Loucy (cell line): ENCODE results near the gene RNU5D-1.

Source experiments
- H2AFZ ChIP-seq: fragments of 200-600 bp; sonication (generic); 2 replicates; pipeline ENCODE4 v1.6.0; 2016; ENCODE audit warnings: antibody characterized with exemption, mild to moderate bottlenecking, low read length, moderate library complexity
- H3F3A ChIP-seq: fragments of 200-600 bp; 2 replicates; pipeline ENCODE4 v1.6.0; 2016; ENCODE audit warnings: antibody characterized with exemption, low read depth, mild to moderate bottlenecking
- H3K27me3 ChIP-seq: fragments of 200-600 bp; sonication (generic); 2 replicates; pipeline ENCODE4 v1.6.1; 2014; ENCODE audit warnings: low read length, mild to moderate bottlenecking; ENCODE audit not compliant: insufficient read depth, poor library complexity, severe bottlenecking
- H3K36me3 ChIP-seq: fragments of 200-600 bp; sonication (generic); 2 replicates; pipeline ENCODE4 v1.6.1; 2016; ENCODE audit warnings: low read length; ENCODE audit not compliant: insufficient read depth
- H3K4me1 ChIP-seq: fragments of 200-600 bp; sonication (generic); 2 replicates; pipeline ENCODE4 v1.5.1; 2014; ENCODE audit warnings: low read length, mild to moderate bottlenecking; ENCODE audit not compliant: insufficient read depth, poor library complexity, severe bottlenecking
- H3K4me2 ChIP-seq: fragments of 200-600 bp; sonication (generic); 2 replicates; pipeline ENCODE4 v1.6.0; 2014; ENCODE audit warnings: antibody characterized with exemption, low read length, low read depth, mild to moderate bottlenecking; ENCODE audit not compliant: poor library complexity, severe bottlenecking
- H3K4me3 ChIP-seq: fragments of 200-600 bp; sonication (generic); 2 replicates; pipeline ENCODE4 v1.5.1; 2014; ENCODE audit warnings: low read length, mild to moderate bottlenecking, mixed read lengths; ENCODE audit not compliant: poor library complexity, severe bottlenecking
- H3K79me2 ChIP-seq: fragments of 200-600 bp; sonication (generic); 2 replicates; pipeline ENCODE4 v1.6.1; 2014; ENCODE audit warnings: low read length; ENCODE audit not compliant: insufficient read depth
- H3K9ac ChIP-seq: fragments of 200-600 bp; sonication (generic); 2 replicates; pipeline ENCODE4 v1.6.0; 2014; ENCODE audit warnings: mild to moderate bottlenecking, low read depth, low read length, moderate library complexity; ENCODE audit not compliant: poor library complexity, severe bottlenecking
- H3K9me2 ChIP-seq: fragments of 200-600 bp; sonication (generic); replicated peaks from 2 replicates; pipeline ENCODE4 v1.6.1; 2016; ENCODE audit warnings: low read depth, low read length, mixed read lengths
- H3K9me3 ChIP-seq: fragments of 200-600 bp; sonication (generic); 2 replicates; pipeline ENCODE4 v1.6.1; 2014; ENCODE audit warnings: mild to moderate bottlenecking, antibody characterized with exemption, low read length, low read depth; ENCODE audit not compliant: insufficient read depth
- H4K20me1 ChIP-seq: fragments of 200-600 bp; sonication (generic); 2 replicates; pipeline ENCODE4 v1.6.0; 2014; ENCODE audit warnings: antibody characterized with exemption, low read length, mild to moderate bottlenecking; ENCODE audit not compliant: insufficient read depth, poor library complexity, severe bottlenecking
- EZH2phosphoT487 ChIP-seq: fragments of 200-600 bp; IDR thresholded peaks from 2 replicates; pipeline ENCODE4 v1.6.1; 2018; ENCODE audit warnings: antibody characterized with exemption, mild to moderate bottlenecking, moderate library complexity, borderline replicate concordance
- TF ChIP-seq, protein P1 (sequence below): fragments of 200-600 bp; sonication (generic); conservative IDR thresholded peaks from 2 replicates; pipeline ENCODE4 v1.5.1; 2014; ENCODE audit warnings: mild to moderate bottlenecking, antibody characterized with exemption, low read length

Gene RNU5D-1

GRCh38 chr1:44693159-44693558, 37.8 kb downstream of the RNU5D-1 start:
- Histone ChIP-seq H3K9me2 (no peaks in the 10 kb centered on the region), H3K36me3 (no peaks in the 10 kb centered on the region), H3K4me1 (peaks cover 6% of the 10 kb centered on the region), H3K9me3 (no peaks in the 10 kb centered on the region), H3K9ac (no peak overlapping the region), H3K4me3 (no peak overlapping the region), H3K79me2 (no peaks in the 10 kb centered on the region), H3K4me2 (no peak overlapping the region), H3F3A (no peaks in the 10 kb centered on the region), H2AFZ (no peak overlapping the region), H4K20me1 (no peaks in the 10 kb centered on the region), H3K27me3 (no peaks in the 10 kb centered on the region)
- TF ChIP-seq, protein P1, sequence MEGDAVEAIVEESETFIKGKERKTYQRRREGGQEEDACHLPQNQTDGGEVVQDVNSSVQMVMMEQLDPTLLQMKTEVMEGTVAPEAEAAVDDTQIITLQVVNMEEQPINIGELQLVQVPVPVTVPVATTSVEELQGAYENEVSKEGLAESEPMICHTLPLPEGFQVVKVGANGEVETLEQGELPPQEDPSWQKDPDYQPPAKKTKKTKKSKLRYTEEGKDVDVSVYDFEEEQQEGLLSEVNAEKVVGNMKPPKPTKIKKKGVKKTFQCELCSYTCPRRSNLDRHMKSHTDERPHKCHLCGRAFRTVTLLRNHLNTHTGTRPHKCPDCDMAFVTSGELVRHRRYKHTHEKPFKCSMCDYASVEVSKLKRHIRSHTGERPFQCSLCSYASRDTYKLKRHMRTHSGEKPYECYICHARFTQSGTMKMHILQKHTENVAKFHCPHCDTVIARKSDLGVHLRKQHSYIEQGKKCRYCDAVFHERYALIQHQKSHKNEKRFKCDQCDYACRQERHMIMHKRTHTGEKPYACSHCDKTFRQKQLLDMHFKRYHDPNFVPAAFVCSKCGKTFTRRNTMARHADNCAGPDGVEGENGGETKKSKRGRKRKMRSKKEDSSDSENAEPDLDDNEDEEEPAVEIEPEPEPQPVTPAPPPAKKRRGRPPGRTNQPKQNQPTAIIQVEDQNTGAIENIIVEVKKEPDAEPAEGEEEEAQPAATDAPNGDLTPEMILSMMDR = no peak
- no peak for TF ChIP-seq EZH2phosphoT487

DNA sequence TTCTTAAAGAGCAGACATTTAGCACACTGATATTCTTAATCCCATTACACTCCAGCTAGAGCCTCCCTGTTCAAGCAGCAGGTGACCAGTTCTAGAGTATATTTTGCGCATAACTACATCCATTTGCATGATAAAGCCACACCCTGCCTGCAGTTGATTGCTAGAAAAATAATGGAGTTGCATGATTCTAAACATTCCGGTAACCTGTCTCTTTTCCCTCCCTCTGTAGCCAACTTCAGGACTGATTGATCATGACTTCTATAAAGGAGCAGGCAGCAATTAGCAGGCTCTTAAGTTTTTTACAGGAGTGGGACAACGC, 41.6 kb downstream of the RNU5D-1 start:
- no peak overlapping the region for H3K4me2 ChIP-seq
- H3F3A ChIP-seq = no peaks in the 10 kb centered on the region
- no peaks in the 10 kb centered on the region for H3K9me2 ChIP-seq
- no peak overlapping the region for H3K9ac ChIP-seq
- TF ChIP-seq, protein P1 = no peak
- TF ChIP-seq EZH2phosphoT487 = no peak
- no peaks in the 10 kb centered on the region for H3K9me3 ChIP-seq
- H3K36me3 ChIP-seq = no peaks in the 10 kb centered on the region
- no peaks in the 10 kb centered on the region for H3K27me3 ChIP-seq
- H3K4me3 ChIP-seq = no peak overlapping the region
- H4K20me1 ChIP-seq = no peaks in the 10 kb centered on the region
- H2AFZ ChIP-seq = no peak overlapping the region
- H3K4me1 ChIP-seq = peaks cover 7% of the 10 kb centered on the region
- H3K79me2 ChIP-seq = no peaks in the 10 kb centered on the region

DNA sequence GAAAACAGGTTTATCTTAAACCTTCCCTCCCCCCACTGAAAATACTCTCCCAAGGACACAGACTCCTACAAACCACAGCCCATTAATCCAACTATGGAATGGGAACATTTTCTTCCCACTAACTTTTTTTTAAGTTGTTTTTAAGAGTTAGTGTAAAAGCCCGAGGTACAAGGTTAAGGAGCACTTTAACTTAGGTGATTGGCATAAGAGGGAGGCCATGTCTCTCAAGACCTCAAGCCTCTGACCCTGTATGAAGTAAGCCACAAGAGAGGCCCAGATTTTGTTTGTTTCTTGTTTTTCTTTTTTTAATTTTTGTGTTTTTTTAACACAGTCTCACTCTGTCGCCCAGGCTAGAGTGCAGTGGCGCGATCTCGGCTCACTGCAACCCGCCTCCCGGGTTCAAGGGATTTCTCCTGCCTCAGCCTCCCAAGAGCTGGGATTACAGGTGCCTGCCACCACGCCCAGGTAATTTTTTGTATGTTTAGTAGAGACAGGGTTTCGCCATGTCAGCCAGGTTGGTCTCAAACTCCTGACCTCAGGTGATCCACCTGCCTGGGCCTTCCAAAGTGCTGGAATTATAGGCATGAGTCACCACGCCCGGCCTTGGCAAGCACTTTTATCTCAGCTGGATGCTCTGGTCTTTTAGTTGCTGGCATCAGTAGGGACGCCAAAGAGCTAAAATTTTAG, 42.1 kb downstream of the RNU5D-1 start:
- TF ChIP-seq EZH2phosphoT487 = no peak
- TF ChIP-seq, protein P1 = no peak
- H3K9ac ChIP-seq = no peak overlapping the region
- H3F3A ChIP-seq = no peaks in the 10 kb centered on the region
- H4K20me1 ChIP-seq = no peaks in the 10 kb centered on the region
- H2AFZ ChIP-seq = no peak overlapping the region
- H3K36me3 ChIP-seq = no peaks in the 10 kb centered on the region
- peaks cover 12% of the 10 kb centered on the region for H3K4me1 ChIP-seq
- H3K4me3 ChIP-seq = no peak overlapping the region
- H3K27me3 ChIP-seq = no peaks in the 10 kb centered on the region
- H3K9me2 ChIP-seq = no peaks in the 10 kb centered on the region
- H3K79me2 ChIP-seq = no peaks in the 10 kb centered on the region
- no peak overlapping the region for H3K4me2 ChIP-seq
- no peaks in the 10 kb centered on the region for H3K9me3 ChIP-seq
